Stimulated activated CD4-positive, alpha-beta T cell treated with anti-CD3 and anti-CD28 coated beads, Interleukin-15, amount 100 ng/mL, for 24 hours (primary cell): Measurements from ENCODE around the gene FOXP4.

Source experiments
- DNase-seq: peaks from one replicate; pipeline ENCODE4 v3.0.0-alpha.2; 2020

Gene FOXP4

GRCh38 chr6:41548841-41549642 lies 2.9 kb downstream of the FOXP4 start:
- DNase-seq, result no peak

DNA sequence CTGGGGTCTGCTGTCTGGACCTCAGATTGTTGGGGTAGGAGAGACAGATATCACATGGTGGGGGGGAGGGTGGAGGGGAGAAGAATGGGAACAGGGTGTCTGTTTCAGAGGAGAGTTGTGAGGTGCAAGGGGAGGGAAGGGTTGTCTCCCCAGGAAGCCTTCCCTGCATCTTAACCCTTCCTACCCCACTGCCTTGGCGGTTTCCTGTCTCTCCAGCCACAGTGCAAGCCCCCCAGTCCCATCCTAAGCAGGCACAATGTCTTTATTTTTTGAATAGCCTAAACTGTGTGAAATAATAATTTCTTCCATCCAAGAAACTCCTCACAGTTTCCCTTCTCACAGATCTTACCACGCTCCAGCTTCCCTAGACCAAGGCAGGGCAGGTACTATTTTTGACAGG lies 3.5 kb downstream of the FOXP4 start:
- no peak for DNase-seq

- DNase-seq, result no peak
Observed at GRCh38 chr6:41551086-41551700, 5.0 kb downstream of the FOXP4 start.

DNA sequence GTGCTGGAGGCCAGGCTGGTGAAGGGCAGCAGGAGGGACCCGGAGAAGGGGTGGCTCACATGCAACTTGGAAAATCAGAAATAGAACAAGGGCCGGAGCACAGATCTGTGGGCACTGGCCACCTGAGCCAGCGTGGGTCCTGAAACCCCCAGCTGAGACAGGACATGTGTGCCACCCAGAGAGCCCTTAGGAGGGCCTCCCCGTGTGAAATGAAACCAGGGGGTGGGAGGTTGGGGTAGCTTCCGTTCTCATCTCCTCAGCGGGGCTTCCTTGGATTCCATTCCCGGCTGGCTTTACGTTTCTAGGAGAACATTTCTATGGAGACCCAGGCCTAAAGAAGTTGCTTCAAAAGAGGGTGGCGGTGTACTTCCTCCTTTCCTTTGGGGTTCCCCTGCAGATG lies 5.7 kb downstream of the FOXP4 start:
- DNase-seq, result no peak

DNA sequence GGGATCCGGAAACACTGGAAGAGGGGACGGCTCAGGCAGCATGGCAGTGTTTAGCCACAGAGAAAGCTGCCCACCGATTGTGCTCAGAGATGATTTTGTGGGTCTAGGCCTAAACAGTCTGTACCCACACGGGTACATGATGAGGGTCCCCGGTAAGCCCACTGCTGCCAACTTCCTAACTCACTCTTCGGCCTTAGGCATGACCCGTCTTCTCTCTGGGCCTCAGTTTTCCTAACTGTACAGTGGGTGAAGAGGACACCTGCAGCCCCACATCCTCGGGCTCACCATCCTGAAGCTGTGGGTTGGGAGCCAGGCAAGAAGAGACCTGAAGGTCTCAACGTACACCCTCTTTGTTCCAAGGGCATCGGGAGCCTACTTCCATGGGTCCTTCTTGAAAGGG lies 6.5 kb downstream of the FOXP4 start:
- DNase-seq, result no peak

DNA sequence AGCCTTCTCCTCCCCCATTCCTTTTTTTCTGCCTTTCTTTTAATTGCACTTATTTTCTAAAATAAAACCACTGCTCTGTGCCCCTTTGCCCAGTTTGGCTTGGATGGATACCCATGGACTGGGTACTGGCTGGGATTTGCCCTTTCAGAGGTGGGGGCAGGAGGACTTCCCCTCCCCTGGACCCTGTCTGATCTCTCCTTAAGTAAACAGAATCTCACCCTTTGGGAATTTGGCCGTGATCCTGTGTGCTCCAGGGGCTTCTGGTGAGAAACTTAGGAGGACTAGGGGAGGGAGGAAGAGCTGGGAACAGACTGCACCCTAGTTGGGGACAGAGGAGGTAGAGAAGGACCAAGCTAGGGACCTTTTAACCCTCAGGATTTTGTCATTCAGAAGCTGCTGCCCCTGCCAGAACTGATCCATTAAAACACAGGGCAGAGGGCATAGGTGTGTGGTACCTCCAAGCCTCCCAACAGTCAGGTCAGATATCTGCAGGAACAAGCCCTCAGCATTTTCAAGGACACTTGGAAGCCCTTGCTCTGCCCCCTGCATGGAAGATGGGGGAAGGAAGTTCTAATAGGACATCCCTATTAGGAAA lies 7.3 kb downstream of the FOXP4 start:
- no peak for DNase-seq

DNA sequence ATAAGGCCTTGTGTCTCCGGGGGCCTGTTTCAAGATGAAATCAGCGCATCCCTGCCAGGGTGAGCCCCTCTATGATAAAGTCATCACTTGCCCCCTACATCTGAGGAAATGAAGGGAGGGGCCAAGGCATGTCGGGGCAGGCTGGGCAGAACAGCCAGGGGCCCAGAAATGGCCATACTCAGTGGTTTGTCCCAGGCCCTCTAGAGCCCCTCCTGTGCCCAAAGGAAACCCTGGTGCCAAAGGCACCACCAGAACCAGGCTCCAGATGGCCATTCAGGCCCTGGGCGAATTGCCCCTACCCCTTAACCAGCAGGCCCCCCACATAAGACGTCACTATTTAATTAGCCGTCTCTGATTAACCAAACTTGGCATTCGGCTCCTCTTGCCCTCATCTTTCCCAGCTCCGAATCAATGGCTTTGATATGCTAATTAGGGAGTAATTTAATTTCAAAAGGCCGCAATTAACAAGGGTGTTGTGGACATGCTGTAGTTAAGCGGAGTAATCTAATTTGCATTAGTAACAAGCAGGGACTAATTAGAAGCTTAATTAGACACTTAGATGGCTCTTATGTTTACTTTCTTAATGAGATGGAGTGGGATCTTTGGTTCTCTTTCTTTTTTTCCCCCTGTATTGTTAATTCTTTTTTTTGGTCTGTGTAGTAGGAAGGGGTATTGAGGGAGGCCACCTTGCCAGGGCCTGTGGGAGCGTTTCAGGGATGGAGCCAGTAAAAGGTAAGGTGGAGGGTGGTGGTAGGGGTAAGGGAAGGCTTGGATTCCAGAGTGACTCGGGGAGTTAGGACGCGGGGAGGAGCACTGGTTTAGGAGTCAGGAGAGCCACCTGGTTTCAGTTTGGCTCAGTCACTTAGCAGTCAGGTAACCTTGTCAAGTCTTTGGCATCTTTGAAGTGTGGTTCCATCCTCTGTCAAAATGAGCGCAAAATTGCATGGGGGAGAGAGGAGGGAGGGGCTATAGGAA lies 9.4 kb downstream of the FOXP4 start:
- DNase-seq, result no peak

DNA sequence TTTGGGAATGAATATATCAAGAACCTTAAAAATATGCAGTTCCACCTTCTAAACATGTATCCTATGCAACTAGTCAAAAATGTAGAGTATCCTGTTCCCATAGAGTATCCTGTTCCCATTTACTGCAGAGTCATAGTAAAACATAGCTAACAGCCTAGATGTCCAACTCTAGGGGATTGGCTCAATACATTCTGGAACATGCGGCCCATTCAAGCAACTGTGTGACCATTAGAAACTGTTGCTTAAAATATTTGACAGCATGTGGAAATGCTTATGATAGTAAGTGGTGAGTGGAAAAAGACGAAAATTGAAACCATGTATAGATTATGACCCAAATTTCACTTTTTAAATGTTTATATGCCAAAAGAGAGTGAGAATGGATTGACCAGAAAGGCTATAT lies 11.2 kb downstream of the FOXP4 start:
- DNase-seq, result no peak

GRCh38 chr6:41558033-41558807 lies 12.0 kb downstream of the FOXP4 start:
- DNase-seq, result no peak

- no peak for DNase-seq
Observed at GRCh38 chr6:41559655-41560427, 13.7 kb downstream of the FOXP4 start.

DNA sequence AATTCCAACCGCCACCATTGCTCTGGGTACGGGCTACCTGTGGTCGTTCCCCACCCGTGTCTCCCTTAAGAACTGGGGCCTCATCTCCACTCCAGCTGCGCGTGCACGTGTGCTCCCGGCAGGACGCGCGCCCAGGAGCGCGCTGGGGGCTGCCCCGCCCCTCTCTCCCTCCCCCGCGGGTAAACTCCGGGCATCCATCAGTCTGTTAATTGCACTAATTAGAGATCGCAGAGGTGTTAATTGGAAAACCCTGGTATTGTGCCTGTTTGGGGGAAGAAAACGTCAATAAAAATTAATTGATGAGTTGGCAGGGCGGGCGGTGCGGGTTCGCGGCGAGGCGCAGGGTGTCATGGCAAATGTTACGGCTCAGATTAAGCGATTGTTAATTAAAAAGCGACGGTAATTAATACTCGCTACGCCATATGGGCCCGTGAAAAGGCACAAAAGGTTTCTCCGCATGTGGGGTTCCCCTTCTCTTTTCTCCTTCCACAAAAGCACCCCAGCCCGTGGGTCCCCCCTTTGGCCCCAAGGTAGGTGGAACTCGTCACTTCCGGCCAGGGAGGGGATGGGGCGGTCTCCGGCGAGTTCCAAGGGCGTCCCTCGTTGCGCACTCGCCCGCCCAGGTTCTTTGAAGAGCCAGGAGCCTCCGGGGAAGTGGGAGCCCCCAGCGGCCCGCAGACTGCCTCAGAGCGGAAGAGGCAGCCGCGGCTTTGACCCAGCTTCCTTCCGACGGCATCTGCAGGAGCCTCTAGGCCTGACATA lies 14.4 kb downstream of the FOXP4 start:
- DNase-seq, result peak; percentile 91

GRCh38 chr6:41561416-41561815 lies 15.2 kb downstream of the FOXP4 start:
- DNase-seq, result no peak

DNA sequence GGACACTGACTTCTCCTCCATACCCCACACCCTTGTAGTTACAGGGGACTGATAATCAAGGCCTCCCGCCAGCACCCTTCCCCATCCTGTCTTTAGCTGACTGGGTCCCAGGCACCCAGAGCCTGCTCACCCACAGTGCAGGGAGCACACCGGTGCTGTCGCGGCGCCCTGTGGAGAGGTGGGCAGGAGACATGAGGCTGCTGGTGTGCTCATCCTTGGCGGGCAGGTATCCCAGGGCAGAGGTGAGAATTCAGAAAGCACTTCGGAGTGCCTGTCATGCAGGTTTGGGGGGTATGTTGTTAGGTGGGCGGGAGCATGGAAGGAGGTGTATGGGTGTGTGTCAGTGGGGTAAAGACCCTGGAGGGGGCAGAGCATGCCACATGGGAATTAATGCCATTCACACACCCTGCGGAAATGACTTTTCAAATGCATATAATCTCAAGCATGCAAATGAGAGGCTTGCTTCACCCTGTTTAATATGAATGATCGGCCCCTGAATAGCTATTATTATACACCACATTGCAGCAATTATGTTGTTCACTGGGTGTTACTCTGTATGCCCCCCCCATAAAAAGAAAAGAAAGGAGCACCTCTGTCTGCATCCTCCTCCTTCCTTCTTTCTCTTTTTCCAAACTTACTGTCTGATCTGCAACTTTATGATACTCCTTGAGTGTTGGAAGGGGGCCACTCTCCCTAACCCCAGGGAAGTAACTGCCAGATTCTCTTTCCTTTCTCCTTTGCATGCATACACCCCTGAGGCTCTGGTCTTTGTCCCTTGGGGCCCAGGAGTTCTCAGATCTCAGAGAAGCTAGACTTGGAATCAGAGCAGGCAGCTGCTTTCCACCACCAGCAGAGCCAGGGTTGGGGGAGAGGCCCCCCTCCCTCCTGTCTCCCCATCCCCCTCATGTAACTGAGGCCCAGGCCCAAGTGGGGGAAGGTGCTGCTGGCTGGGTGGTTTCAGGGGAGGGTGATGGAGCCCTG lies 16.0 kb downstream of the FOXP4 start:
- no peak for DNase-seq

DNA sequence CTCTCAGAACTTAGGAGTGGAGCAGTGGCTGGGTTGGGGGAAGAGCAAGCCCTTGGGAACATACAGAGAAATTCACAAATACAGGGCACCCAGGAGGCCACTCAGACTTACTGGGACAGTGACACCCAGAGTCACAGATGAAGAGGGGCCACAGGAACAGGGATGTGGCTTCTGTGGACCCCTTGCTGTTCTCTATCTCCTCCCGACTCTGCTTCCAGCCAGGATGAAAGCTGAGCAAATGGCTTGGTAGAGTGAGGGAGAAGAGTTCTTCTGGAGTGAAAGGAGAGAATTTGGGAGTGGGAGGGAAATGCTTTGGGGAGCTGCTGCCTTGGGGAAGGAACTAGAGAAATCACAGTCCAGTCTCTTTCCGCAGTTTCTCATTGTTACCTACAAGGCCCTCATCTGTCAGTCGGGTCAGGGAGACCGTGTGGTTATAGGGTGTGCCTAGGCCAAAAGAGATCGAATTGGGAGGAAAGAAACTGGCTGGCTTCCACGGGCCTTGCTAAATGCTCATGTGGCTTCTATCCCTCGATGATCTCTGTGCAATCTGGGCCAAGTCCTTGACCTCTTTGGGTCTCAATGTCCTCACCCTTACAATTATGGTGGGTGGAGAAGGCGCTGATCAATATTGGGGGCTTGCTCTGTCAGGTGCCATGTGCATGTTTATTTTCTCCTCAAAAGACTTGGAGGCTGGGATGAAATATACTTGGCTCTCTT lies 17.0 kb downstream of the FOXP4 start:
- no peak for DNase-seq

DNA sequence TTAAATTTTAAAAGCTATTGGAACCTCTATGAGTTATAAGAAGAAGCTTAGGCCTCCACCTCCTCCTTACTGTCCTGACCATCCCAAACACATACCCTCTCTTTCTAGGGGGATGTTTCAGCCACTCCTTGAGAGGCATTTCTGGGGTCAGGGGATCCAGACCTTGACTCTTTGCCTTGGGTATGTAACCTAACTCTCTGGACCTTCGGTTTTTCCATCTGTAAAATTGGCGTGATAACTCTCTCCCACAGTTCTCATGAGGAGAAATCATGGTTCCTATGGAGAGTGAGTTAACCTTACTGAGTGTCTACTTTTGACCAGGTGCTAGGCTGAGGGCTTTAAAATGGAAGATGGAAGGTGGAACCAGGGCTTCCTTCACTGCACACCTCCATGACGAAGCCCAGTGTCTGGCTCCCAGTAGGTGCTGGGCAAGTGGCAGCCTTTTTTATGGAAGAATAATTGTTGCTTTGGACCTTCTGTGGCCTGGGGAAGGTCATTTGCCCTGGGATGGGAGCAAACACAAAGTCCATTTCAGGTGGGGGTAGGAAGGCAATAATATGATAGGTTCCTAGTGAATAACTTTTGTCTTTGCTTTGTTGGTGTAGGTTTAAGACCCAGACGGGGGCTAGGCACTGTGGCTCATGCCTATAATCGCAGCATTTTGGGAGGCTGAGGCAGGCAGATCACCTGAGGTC lies 18.4 kb downstream of the FOXP4 start:
- no peak for DNase-seq

- no peak for DNase-seq
Observed at GRCh38 chr6:41565701-41566100, 19.5 kb downstream of the FOXP4 start.

- DNase-seq, result no peak
Observed at GRCh38 chr6:41566961-41567360, 20.8 kb downstream of the FOXP4 start.

- DNase-seq, result no peak
Observed at GRCh38 chr6:41567684-41568083, 21.5 kb downstream of the FOXP4 start.
